Measurements from ENCODE around the gene CFAP299.

CFAP299 gene

GRCh38 chr4:80611678-80611979 lies 276.1 kb downstream of the CFAP299 start:
- no peak for TF ChIP-seq CTCF (IDR thresholded peaks at IDR 0.05; ENCODE audit: low read depth, low read length, missing control alignments)
- Histone ChIP-seq H3K27me3 (replicated peaks) (peaks cover 2% of the 10 kb centered on the region), H3K4me3 (ENCODE audit: low read depth, low read length) (no peak overlapping the region), H3K27ac (no peak overlapping the region), H3K36me3 (replicated peaks) (no peaks in the 10 kb centered on the region)
- DNase-seq, result no peak
- in situ Hi-C loops (cut with HindIII; ENCODE audit: low pct_ligation_motif_present, low sequenced_read_pairs), result no loop called here

- in situ Hi-C loops (cut with HindIII; ENCODE audit: low pct_ligation_motif_present, low sequenced_read_pairs), result no loop called here
- Histone ChIP-seq H3K4me3 (ENCODE audit: low read depth, low read length) (no peak overlapping the region), H3K36me3 (replicated peaks) (no peaks in the 10 kb centered on the region), H3K27me3 (replicated peaks) (peaks cover 2% of the 10 kb centered on the region), H3K27ac (no peak overlapping the region)
- no peak for DNase-seq
- no peak for TF ChIP-seq CTCF (IDR thresholded peaks at IDR 0.05; ENCODE audit: low read depth, low read length, missing control alignments)
Observed at GRCh38 chr4:80613470-80613869, 277.9 kb downstream of the CFAP299 start.

- no peak for TF ChIP-seq CTCF (IDR thresholded peaks at IDR 0.05; ENCODE audit: low read depth, low read length, missing control alignments)
- in situ Hi-C loops (cut with HindIII; ENCODE audit: low pct_ligation_motif_present, low sequenced_read_pairs), result no loop called here
- no peak for DNase-seq
- no peaks in the 10 kb centered on the region for H3K36me3 ChIP-seq (replicated peaks)
- H3K27me3 ChIP-seq (replicated peaks), result peaks cover 2% of the 10 kb centered on the region
- no peak overlapping the region for H3K27ac ChIP-seq
- no peak overlapping the region for H3K4me3 ChIP-seq (ENCODE audit: low read depth, low read length)
Observed at GRCh38 chr4:80614319-80614718, 278.8 kb downstream of the CFAP299 start.

- no peaks in the 10 kb centered on the region for H3K36me3 ChIP-seq (replicated peaks)
- no peak overlapping the region for H3K27ac ChIP-seq
- H3K27me3 ChIP-seq (replicated peaks), result peaks cover 2% of the 10 kb centered on the region
- in situ Hi-C loops (cut with HindIII; ENCODE audit: low pct_ligation_motif_present, low sequenced_read_pairs), result no loop called here
- no peak overlapping the region for H3K4me3 ChIP-seq (ENCODE audit: low read depth, low read length)
- DNase-seq, result no peak
- TF ChIP-seq CTCF (IDR thresholded peaks at IDR 0.05; ENCODE audit: low read depth, low read length, missing control alignments), result no peak
Observed at GRCh38 chr4:80615099-80615498, 279.6 kb downstream of the CFAP299 start.

GRCh38 chr4:80619070-80619674 lies 283.6 kb downstream of the CFAP299 start:
- no peak for DNase-seq
- Histone ChIP-seq H3K4me3 (ENCODE audit: low read depth, low read length) (no peak overlapping the region), H3K36me3 (replicated peaks) (no peaks in the 10 kb centered on the region), H3K27ac (no peak overlapping the region), H3K27me3 (replicated peaks) (no peaks in the 10 kb centered on the region)
- in situ Hi-C loops (cut with HindIII; ENCODE audit: low pct_ligation_motif_present, low sequenced_read_pairs), result no loop called here
- peak; percentile 54 for TF ChIP-seq CTCF (IDR thresholded peaks at IDR 0.05; ENCODE audit: low read depth, low read length, missing control alignments)

GRCh38 chr4:80631861-80632260 lies 296.3 kb downstream of the CFAP299 start:
- no peak overlapping the region for H3K27ac ChIP-seq
- no peak for TF ChIP-seq CTCF (IDR thresholded peaks at IDR 0.05; ENCODE audit: low read depth, low read length, missing control alignments)
- no peak for DNase-seq
- no peaks in the 10 kb centered on the region for H3K27me3 ChIP-seq (replicated peaks)
- in situ Hi-C loops (cut with HindIII; ENCODE audit: low pct_ligation_motif_present, low sequenced_read_pairs), result no loop called here
- no peak overlapping the region for H3K4me3 ChIP-seq (ENCODE audit: low read depth, low read length)
- H3K36me3 ChIP-seq (replicated peaks), result no peaks in the 10 kb centered on the region

All from brain microvascular endothelial cell (primary cell).